HUDEP-2 (cell line): Measurements from ENCODE around the gene NBDY.
A peak's percentile ranks its signal among the peaks of the same experiment; 100 is the strongest.

Experiments
- DNase-seq, 76 experiments: peaks; one replicate each; lab custom pipeline; 2025; ENCODE audit not compliant: unreplicated experiment in 76 of 76; lab: John Stamatoyannopoulos, UW

The NBDY gene

DNA sequence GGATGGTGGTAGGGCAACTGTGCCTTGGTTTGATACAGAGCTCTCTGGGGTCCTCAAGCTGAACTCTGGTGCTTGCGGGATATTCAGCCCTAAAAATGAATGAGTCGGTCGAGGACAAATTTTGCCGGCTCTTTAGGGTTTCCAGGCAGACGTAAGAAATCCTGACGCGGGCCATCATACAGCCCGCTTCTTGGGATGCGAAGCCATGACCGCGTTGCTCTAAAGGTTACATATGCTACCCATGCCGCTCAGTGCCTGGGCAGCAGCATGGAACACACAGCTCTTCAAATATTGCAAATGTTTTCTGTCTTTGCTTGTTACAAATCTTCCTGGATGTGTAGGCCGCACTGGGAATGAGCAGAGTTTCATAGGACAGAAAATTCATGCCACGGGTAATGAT lies 55.6 kb downstream of the NBDY start:
- DNase-seq, result no peak

DNA sequence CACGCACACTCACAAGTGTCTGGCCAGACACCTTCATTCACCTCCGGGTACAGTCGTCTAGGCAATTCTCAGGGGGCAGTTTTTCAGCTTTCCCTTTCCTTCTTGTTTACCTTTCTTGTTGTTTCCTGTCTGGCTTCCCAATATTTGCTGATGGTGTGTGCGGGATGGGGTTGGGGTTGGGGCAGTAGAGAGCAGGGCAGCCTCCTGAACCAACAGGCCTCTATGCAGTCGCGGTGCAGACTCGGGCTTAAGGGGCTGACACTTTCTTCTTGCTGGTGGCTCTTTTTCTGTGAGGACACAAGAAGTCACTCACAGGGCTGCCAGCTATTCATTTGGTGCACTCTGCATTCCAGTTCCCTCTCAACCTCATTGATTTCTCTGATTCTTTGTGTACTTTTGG lies 56.4 kb downstream of the NBDY start:
- DNase-seq, result no peak

DNA sequence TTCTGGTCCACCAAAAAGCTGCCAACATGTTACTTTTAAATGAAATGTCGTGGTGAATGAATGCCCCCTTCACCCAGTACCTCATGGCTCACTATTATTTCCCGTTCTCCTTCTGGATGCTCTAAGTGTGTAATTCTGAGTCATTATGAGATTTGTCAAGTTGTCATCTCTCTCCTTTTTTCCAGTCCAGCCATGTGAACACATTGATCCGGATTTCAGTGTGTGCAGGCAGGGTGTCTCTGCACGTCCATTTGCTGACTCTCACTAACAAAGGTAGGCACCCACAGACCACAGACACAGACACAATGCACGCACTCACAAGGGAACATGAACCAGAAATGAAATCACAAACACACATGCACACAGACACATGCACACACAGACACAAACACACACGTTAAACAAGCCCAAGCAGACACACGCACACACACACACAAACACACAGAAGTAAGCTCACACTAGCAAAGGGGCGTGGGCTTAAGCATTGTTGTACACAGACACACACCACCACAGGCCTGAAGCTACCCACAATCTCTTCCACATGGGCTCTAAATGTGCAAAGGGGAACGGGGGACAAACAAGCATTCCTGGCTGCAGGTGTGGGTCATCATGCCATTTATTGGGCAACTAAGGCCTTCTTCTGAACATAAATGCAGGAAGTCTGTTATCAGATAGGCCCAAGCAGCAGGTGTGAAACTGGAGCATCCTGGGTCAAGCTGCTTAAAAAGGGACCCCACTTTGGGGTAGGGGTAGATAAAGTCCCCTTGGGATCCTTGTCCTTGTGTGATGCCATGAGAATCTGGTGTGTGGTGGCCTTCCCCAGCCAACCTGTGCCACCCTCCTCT lies 58.1 kb downstream of the NBDY start:
- no peak for DNase-seq

DNA sequence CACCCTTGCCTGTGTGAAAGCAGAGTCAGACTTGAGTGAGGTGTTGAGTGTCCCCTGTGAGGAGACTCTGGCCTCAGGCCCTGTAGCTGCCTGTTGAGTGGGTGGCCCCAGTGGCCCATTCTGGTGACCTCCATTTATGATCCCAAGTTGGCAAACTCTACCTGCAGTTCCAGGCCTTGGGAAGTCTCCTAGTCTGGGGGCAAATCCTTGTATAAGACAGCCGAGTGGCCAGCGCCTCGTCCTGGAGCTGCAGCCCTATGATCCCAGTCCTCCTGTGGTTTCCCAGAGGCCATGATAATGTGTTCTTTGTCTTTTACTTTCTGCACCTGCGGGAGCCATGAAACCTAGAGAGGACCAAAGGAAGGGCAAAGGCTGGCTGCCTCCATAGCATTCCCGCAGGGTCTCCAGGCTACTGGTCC lies 58.7 kb downstream of the NBDY start:
- DNase-seq, result no peak

DNA sequence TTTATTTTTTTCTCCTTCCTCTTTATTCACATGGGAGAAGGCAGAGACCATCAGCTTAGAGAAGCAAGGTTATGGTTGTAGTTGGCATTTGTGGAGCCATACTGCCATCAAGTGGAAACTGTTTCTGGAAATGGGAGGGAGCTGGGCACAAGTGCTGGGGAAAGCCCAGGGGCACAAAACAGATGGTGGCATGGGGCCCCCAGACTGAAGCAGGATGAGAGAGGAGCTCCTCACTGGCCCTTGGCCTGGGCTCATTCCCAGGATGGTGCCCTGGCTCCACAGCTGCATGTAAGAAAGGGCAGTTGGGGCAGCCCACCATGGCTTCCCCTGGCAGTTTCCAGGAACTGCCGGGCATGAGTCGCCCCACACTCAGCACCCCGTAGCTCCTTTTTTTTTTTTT lies 59.2 kb downstream of the NBDY start:
- no peak for DNase-seq

DNA sequence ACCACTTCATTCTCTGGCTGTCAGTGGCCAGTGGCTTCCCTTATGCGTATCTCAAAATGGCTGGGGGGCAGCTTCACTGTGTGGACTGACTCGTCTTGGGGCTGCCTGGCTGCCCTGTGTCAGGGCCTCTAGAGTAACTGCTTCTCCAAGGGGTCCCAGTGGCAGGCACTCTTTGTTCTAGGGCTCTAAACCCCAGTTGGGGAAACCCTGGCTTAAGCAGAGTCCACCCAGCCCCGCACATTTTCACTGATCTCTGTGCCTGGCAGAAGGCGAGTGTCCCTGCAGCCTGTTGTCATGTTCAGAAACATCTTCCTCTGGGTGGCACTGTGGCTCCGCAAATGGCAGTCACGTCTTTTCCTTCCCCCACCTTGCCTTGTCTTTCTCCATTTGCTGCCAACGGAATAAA lies 59.7 kb downstream of the NBDY start:
- peak in 29 of 76 experiments; percentile 0 to 44 (median 7) for DNase-seq

DNA sequence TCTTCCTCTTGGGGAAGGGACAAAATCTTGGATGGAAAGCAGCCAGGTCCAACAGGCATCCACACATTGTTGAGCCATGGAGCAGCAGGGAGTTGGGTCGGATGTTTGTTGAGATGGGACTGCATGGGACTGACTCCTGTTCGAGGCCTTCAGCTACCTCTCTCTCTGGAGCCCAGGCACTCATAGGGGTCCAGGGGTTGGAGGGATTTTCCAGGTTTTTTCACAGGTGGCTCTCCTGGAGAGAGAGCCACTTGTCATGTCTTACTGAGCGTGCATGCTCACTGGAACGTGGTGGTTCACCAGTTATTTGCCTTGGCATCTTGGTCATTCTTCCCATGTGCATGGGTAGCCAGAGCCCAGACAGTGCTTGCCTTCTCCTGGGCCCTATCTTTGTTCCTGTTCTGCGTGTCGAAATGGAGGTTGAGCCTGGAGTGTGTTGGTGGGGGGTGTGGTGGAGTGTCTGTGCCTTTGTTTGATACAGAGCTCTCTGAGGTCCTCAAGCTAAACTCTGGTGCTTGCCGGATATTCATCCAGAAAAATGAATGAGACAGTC lies 60.6 kb downstream of the NBDY start:
- DNase-seq, result no peak

DNA sequence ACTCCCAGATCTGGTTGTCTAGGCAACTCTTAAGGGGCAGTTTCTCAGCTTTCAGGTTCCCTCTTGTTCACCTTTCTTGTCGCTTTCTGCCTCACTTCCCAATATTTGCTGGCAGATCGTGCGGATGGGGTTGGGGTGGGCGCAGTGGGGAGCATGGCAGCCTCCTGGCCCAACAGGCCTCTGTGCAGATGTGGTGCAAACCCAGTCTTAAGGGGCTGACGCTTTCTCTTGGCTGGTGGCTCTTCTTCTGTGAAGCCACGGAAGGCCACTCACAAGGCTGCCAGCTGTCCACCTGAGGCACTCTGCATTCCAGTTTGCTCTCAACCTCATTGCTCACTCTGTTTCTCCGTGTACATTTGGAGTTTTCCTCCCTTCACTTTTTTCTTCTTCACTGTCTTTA lies 61.7 kb downstream of the NBDY start:
- no peak for DNase-seq

DNA sequence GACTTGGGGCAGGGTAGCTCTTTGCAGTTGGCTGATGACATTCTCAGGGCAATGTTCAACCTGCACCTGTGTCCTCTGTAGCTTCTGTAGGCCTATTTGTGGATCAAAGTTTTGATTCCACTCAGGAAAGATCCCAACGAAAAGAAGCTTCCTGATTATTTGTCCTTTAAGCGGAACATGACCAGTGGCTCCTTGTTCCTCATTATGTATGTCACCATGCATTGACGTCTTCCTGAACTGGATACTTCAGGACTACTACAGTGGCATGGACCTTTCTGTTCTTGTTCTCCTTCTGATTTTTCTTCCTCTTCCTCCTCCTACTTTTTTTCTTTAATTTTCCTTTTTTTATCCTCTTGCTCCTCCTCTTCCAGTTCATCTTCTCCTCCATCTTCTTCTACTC lies 62.4 kb downstream of the NBDY start:
- no peak for DNase-seq

DNA sequence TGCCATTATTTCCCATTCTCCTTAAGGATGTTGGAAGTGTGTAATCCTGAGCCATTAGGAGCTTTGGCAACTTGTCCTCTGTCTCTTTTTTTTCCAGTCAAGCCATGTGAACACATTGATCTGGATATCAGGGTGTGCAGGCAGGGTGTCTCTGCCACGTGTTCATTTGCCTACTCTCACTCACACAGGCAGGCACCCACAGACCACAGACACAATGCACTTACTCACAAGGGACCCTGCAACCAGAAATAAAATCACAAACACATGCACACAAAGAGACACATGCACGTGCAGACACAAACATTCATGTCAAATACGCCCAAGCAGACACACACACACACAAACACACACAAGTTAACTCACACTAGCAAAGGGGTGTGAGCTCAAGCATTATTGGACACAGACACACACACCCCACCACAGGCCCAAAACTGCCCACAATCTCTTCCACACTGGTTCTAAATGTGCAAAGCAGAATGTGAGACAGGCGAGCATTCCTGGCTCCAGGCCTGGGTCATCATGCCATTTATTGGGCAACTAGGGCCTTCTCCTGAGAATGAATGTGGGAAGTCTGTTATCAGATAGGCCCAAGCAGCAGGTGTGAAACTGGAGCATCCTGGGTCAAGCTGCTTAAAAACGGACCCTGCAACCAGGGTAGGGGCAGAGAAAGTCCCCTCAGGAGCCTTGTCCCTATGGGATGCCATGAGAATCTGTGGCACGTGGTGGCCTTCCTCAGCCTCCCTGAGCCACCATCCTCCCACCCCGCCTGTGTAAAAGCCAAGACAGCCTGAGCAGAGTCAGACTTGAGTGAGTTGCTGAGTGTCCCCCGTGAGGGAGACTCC lies 63.4 kb downstream of the NBDY start:
- DNase-seq, result no peak

DNA sequence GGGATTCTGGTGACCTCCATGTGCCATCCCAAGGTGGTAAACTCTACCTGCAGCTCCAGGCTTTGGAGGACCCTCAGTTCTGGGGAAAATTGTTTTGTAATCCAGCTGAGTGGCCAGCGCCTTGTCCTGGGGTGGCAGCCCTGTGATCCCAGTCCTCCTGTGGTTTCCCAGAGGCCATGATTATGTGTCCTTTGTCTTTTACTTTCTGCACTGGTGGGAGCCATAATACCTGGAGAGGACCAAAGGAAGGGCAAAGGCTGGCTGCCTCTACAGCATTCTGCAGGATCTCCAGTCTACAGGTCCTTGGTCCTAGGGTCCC lies 64.0 kb downstream of the NBDY start:
- no peak for DNase-seq

DNA sequence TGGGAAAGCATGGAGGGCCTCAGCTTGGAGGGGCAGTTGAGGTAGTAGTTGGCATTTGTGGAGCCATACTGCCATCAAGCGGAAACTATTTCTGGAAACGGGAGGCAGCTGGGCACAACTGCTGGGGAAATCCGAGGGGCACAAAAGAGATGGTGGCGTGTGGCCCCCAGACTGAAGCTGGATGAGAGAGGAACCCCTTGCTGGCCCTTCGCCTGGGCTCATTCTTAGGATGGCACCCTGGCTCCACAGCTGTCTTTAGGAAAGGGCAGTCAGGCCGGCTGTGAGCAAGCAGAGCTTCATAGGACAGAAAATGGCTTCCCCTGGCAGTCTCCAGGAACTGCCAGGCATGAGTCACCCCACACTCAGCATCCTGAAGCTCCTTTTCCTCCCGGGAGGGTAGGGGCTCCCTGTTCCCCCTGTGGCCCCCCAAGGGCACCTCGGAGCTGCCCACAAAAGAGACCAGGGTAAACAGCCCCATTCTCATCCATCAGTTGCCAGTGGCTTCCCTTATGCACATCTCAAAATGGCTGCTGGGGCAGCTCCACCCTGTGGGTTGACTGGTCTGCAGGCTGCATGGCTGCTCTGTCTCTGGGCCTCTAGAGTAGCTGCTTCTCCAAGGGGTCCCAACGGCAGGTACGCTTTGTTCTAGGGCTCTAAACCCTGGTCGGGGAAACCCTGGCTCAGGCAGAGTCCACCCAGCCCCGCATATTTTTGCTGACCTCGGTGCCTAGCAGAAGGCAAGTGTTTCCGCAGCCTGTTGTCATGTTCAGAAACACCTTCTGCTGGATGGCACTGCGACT lies 64.7 kb downstream of the NBDY start:
- DNase-seq, result no peak

DNA sequence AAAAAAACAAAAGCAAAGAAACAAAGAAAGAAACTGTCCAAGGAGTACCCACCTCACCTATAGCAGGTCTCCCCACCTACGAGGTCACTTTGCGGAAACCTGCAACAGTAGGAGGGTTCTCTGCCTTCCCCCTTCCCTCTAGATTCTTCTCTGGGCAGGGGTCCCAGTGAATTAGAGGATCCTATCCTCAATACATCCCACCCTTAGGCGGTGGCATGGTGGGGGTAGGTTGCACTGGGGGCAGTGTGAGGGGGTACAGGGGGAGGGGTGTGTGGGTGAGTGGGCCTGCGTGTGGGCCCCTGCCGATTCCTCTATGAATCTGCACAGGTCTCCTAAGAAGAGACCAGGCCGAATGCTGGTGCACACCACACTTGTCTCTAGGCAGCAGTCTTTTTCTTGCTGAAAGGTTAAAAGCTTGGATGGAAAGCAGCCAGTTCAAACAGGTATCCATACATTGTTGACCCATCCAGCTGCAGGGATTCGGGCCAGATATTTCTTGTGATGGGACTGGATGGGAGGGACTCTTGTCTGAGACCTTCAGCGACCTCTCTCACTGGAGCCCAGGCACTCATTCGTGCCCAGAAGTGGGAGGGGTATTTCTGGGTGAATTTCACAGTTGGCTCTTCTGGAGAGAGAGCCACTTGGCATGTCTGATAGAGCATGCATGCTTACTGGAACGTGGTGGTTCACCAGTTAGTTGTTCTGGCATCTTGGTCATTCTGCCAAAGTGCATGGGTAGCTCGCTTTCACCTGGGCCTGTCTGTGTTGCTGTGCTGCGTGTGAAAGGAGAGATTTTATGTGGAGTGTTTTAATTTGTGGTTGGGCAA lies 65.6 kb downstream of the NBDY start:
- no peak for DNase-seq

DNA sequence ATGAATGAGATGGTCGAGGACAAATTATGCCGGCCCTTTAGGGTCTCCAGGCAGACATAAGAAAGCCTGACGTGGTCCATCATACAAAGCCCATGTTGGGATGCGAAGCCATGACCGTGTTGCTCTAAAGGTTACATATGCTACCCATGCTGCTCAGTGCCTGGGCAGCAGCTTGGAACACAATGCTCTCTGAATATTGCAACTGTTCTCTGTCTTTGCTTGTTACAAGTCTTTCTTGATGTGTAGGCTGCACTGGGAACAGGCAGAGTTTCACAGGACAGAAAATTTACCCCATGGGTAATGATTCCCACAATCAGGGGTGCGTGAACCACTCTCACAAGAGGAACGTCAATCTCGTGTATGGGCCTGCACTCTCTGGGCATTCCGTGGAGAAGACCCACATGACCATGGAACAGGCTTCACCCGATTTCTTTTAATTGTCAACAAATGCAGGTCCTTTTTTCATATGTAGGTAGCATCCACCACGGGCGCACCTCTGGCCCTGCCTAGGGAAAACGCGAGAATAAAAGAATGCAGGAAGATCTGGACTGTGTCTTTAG lies 66.3 kb downstream of the NBDY start:
- DNase-seq, result no peak

DNA sequence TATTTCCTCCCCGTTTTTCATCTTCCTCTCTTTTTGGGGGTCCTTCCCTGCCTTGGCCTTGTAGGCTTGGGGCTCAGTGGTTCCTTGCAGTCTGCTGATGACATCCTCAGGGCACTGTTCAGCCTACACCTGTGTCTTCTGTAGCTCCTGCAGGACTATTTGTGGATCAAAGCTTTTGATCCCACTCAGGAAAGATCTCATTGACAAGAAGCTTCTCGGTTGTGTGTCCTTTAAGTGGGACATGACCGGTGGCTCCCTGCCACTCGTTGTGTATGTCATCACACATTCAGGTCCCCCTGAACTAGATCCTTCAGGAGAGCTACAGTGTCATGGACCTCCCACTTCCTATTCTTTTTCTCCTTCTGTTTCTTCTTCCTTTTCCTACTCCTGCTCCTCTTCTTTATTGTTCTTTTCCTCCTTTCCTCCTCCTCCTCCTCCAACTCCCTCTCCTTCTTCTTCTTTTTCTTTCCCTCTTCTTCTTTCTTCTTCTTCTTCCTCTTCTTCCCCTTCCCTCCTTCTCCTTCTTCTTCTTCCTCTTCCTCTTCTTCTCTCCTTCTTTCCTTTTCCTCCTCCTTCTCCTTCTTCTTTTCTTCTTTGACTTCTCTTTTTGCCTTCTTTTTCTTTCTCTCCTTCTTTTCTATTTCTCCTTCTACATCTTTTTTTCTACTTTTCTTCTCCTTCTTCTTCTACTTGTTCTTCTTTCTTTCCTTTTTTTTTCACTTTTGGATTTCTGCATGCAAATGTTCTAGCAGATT lies 67.8 kb downstream of the NBDY start:
- no peak for DNase-seq

DNA sequence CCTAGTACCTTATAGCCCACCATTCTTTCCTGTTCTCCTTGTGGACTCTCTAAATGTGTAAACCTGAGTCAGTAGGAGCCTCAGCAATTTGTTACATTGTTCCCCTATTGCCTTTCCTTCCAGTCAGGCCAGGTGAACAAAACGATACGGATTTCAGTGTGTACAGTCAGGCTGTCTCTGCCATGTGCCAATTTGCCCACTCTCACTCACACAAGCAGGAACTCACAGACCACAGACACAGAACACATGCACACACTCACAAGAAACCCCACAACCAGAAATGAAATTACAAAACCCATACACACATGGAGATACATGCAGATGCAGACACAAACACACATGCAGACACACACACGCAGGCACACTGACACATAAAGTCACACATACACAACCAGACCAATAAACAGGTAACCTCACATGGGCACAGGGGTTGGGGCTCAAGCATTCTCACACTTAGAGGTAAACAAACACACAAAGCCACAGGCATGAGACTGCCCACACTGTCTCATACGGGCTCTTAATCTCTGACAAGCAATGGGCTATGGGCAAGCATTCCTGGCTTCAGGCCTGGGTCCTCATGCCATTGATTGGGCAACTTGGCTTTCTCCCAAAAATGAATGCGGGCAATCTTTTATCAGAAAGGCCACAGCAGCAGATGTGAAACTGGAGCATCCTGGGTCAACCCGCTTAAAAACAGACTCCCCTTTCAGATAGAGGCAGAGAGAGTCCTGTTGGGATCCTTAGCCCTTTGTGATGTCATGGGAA lies 68.7 kb downstream of the NBDY start:
- DNase-seq, result peak in 74 of 76 experiments; percentile 17 to 89 (median 67)

DNA sequence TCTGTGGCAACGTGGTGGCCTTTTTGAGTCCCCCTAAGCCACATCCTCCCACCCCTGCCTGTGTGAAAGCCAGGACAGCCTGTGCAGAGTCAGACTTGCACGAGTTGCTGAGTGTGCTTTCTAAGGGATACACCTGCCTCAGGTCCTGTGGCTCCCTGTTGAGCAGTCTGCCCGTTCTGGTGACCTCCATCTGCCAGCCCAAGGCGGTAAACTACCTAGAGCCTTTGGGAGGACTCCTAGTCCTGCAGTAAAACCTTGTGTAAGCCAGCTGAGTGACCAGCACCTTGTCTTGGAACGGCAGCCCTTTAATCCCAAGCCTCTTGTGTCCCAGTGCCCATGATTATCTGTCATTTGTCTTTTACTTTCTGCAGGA lies 69.3 kb downstream of the NBDY start:
- DNase-seq, result no peak
